GM19099 (cell line): ENCODE results near the gene SCD.

Experiments used
- POLR2A ChIP-seq: IDR thresholded peaks from 3 replicates; pipeline ENCODE4 v1.6.1; 2011; ENCODE audit warnings: low read depth; ENCODE audit not compliant: insufficient read length; ENCODE audit errors: extremely low read depth

The SCD gene

GRCh38 chr10:100368721-100369120, 21.7 kb downstream of the SCD start:
- TF ChIP-seq POLR2A: no peak

- TF ChIP-seq POLR2A: no peak
Measured at GRCh38 chr10:100370714-100371481, 23.9 kb downstream of the SCD start.

GRCh38 chr10:100371482-100372027, 24.5 kb downstream of the SCD start:
- no peak for TF ChIP-seq POLR2A

GRCh38 chr10:100372415-100373297, 25.6 kb downstream of the SCD start:
- TF ChIP-seq POLR2A: no peak

- peak; percentile 52 for TF ChIP-seq POLR2A
Measured at GRCh38 chr10:100373298-100374199, 26.5 kb downstream of the SCD start.

- TF ChIP-seq POLR2A: no peak
Measured at GRCh38 chr10:100374200-100374655, 27.2 kb downstream of the SCD start.

GRCh38 chr10:100377830-100378229, 30.8 kb downstream of the SCD start:
- TF ChIP-seq POLR2A: no peak

GRCh38 chr10:100380400-100380799, 33.4 kb downstream of the SCD start:
- TF ChIP-seq POLR2A: no peak

- no peak for TF ChIP-seq POLR2A
Measured at GRCh38 chr10:100382553-100382952, 35.5 kb downstream of the SCD start.

GRCh38 chr10:100383251-100383650, 36.2 kb downstream of the SCD start:
- TF ChIP-seq POLR2A: no peak

GRCh38 chr10:100391163-100392002, 44.4 kb downstream of the SCD start:
- TF ChIP-seq POLR2A: no peak

GRCh38 chr10:100392686-100393003, 45.6 kb downstream of the SCD start:
- TF ChIP-seq POLR2A: no peak

GRCh38 chr10:100395626-100396025, 48.6 kb downstream of the SCD start:
- TF ChIP-seq POLR2A: no peak

GRCh38 chr10:100396605-100397004, 49.6 kb downstream of the SCD start:
- TF ChIP-seq POLR2A: no peak
